Fibroblast of the conjunctiva (primary cell): ENCODE results near the gene ARHGEF7.

Experiments used
- DNase-seq: peaks from one replicate; pipeline ENCODE4 v3.0.0-alpha.2; 2010; ENCODE audit warnings: low read depth

The ARHGEF7 gene

DNA sequence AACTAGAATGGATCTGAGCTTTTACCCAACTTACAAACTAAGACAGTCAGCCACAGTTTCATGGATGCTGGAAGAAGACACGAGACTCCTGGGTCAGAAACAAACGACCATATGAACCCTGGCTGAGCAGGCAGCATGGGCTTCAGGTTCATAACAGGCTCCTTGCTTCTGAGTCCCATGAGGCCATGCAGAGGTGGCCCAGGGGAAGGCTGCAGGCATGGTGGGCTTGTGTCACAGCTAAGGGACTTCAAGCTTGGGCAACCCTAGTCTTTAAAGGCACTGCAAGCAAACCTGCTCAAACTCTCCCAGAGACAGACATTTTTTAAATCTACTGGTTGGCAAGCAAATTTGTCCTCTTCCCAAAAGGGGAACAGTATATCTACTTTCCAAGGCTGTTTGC is 5.1 kb upstream of the ARHGEF7 start:
- no peak for DNase-seq

DNA sequence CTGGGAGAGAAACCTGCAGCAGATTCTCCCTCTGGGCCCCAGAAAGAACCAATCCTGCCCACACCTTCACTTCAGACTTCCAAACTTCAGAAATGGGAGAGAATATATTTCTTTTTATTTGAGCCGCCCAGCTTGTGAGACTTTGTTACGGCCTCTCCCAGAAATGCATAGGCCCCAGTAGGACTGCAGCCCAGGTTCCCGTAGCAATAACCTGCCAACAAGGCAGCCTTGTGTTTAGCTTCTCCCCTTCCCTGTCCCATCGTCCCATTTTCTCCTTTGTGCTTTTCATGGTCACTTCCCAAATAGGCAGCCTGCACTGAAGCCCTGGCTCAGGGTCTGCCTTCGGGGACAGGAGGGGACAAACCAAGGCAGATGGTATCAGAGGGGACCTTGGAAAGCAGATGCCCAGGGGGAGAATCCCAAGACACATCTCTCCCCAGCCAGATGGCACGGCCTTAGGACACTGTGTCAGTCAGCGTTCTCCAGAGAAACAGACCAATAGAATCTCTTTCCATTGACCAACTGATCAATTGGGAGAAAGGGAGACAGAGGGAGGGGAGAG is 3.7 kb upstream of the ARHGEF7 start:
- DNase-seq, result no peak

DNA sequence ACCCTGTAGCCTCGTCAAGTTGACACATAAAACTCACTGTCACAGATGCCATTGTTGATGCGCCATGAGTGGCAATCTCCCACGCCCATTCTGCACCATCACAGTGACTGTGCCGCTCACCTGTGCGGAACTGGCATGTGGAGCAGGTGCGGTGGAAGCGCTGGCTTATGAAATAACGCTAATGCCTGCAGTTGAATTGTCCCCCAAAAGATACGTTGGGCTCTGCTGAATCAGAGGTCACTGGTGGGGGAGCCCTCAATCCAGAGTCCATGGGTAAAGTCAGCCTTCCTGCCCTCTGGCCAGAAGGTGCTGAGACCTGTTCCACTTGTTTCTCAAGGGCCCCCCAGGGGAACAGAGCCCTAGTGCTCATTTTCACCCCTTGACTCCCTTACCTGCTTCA is 2.9 kb upstream of the ARHGEF7 start:
- no peak for DNase-seq

DNA sequence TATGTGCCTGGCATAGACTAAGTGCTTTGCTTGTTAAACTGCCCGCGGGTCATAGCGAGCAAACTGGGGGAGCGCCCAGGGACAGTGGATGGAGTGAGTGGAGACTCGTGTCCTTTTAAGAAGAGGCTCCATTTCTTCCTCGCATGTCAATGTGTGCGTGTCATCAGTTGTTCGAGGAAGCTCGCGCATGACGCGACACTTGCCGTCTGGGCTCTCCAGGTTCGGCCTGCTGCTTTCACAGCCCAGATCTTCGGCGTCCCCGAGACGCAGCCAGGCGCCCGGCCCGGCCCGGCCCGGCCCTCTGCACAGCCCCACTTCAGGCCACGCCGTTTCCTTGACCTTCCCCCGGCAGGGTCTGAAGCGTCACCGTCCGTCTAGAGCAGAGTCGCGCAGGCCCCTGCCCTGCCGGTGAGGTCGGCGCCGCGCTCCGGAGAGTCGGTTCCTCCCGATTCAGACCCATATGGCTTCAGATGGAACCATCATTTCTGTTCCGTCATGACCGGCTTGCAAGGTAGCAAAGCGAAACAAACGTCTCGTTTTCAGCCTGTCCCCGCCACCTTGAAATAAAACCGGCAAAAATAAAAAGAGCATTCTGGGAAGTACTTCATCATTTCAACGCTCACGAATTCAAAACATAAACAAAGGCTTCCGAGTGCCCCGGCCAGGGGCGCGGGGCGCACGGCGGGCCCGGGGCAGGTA is 599 bp upstream of the ARHGEF7 start:
- no peak for DNase-seq

DNA sequence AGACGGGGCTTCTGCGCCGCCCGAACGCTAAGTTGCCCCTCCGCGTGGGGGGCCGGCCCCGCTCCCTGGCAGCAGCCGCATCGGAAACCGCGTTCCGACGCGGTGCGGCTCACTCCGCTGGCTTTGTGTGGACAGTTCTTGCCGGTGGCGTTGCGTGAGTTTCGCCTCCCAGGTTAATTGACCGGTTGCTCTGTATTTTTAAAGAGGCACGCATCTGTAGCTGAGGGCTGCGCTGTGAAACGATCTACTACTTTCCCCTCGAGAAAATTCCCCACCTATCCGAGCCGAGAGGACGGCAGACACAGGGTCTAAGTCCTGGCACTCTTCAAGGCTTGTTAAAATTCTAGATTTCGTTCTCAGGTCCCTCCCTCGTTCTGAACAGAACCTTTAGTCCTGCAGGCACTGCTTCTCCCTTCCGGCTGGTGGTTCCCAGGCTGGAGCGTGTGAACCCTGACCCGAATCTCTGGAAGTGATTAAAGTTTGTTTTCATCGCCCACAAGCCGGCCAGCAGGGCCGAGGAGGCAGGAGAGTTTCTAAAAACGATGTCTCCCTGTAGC is 933 bp downstream of the ARHGEF7 start:
- peak; percentile 76 for DNase-seq

DNA sequence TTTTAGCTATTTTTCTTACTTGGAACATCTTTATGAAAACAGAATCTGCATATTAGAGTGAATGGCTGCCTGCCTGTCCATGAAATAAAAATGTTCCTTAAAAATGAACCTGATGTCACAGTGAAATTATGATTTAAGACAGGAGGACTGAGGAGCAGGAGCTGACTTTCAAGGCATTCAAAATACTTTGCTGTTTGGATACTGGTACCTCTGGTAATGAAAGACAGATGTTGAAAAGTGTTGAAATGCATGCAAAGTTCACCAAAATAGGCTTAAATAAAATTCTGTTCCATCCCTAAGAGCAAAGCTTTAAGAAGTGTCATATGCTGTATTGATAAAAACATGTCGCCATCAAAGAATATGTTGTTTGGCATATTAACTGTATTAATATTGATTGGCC is 1.7 kb downstream of the ARHGEF7 start:
- peak; percentile 53 for DNase-seq

DNA sequence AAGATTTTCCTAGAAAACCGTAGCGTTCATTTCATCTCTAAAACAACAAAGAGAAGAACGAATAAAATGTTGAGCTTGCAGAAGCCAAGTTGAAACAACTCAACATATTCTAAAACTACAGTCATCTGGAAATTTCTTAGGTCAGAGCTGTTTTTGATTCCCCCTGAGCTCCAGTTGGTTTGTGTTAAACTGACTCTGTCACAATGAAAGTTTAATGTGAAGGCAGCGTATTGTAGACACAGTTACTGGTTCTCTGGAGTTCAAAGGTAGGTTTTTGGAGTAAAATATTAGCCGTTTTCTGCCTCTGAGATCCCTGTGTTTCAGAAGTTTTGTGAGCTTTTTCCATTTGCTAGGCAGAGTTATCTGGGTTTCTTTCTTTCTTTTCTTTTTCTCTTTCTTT is 2.2 kb downstream of the ARHGEF7 start:
- DNase-seq, result peak; percentile 50

DNA sequence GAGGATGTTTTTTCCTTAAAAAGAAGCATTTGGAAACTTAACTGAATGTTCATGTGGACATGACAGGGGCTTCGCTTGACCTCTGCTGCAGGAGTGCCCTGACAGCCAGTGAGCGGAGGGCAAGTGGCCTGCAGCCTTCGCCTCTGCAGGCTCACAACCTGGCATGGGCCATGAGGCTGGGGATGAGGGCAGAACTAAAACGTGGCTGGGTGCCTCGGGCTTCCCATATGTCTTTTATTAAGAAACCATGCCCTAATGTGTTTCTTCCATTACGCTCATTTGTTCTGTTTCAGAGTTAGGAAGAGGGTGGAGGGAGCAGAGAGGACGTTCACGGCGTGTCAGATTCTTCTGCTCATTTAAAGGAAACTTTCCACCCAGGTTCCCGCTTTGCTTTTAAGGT is 2.9 kb downstream of the ARHGEF7 start:
- DNase-seq, result peak; percentile 47

DNA sequence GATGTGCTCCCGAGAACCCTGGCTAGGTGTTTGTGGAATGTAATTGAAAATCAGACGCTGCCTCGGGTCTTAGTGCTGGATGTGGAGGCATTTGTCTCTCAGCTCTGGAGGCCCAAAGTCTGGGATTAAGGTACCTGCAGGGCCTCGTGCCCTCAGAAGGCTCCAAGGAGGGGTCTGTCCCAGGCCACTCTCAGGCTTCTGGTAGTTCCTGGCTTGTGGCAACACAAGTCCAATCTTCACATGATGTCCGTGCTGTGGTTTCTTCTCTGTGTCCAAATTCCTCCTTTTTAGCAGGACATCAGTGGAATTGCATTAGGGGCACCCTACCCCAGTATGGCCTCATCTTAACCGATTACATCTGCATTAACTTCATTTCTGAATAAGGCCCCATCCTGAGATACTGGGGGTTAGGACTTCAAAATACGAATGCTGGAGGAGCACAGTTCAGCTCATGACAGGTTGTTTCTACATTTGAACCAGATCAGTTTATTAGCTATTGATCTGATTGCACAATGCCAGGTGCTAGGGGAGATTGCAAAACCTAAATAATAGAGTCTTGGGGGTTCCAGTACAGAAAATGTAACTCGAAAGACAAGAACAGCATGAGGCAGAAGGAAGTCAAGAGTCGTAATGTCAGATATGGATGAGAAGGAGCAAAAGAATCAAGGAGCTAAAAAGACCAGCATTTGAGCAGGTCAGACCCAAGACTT is 3.9 kb downstream of the ARHGEF7 start:
- no peak for DNase-seq

DNA sequence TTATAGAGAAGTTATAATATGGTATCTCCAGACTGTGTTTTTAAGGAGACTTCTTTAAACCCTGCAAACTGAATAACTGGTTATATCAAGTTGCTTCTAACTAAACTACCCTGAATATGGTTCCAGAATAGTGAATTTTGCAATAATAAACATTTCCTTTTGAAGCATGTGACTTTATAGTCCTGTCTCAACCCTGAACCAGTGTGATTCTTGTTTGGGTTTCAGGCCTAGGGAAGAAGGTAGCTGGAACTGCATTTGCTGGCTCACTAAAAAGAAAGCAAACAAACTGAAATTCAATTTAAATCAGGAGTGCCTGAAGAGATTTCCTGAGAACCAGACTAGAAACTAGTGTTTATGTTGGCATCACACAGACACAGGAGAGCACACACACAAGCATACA is 4.9 kb downstream of the ARHGEF7 start:
- no peak for DNase-seq

DNA sequence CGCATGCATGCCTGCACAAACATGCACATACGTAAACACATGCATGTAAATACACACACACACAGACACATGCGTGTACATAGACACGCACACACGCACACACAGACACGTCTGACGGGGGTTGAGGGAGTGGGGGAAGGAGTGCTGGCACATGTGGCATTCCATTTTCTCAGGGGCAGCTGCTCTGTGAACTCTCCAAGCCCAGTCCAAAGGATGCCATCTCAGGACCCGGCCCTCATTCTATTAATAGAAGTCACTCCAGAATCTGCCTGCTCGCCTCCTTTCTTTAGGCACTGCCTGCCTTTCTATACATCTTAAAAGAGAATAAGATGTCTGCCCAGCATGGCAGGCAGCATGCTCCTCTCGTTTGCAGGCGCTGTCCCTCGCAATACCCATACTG is 5.3 kb downstream of the ARHGEF7 start:
- no peak for DNase-seq

DNA sequence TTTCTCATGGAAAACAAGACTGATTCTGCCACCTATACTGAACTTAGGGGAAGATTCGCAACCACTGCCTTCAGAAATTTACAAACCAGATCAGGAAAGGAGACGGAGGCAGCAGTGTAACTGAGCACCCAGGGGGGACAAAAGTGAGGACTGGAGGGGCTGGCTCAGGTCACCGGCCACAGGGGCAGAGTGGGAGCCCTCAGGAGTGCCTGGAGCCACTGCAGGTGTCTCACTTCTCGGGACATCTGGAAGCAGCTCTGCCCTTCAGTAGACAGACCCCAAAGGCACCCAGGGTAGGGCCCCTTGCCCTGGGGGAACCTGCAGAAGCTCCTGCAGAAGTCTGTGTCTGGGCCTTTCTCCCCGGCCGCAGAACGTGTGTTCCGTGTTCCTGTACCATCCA is 5.8 kb downstream of the ARHGEF7 start:
- DNase-seq, result no peak

DNA sequence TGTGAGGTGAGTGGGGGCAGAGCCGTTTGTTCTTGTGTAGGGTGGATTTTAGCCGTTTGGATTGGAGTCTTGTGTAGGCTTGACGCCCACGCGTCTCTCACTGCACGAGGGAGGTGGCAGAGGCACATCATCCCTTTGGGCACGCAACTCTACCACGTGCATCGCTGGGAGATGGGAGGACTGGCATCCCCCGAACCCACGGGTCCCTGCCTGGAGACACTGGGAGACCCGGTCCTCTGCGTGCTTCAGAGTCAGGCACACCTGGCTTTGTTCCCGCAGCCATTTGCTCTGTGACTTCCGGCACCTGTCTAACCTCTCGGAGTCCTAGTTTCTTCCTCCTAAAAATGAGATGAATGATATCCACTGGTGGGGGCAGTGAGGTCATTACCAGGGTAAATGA is 6.4 kb downstream of the ARHGEF7 start:
- DNase-seq, result no peak

DNA sequence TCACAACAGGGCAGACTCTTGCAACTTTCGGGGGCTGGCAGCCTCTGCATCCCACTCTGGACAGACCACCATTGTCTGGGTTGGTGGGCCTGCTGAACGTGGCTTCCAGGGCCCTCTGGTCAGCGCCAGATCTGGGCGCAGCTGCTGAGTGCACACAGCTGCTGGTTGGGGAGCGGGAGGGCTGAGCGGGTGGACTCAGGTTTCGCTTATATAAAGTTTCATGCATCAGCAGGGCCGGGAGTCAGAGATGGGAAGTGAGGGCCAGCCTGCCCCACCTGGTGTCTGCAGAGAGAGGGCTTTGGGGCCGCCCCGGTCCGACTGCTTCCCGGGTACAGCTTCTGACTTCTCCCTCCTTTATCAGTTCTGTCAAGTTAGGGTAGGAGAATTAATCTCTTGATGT is 6.9 kb downstream of the ARHGEF7 start:
- no peak for DNase-seq

DNA sequence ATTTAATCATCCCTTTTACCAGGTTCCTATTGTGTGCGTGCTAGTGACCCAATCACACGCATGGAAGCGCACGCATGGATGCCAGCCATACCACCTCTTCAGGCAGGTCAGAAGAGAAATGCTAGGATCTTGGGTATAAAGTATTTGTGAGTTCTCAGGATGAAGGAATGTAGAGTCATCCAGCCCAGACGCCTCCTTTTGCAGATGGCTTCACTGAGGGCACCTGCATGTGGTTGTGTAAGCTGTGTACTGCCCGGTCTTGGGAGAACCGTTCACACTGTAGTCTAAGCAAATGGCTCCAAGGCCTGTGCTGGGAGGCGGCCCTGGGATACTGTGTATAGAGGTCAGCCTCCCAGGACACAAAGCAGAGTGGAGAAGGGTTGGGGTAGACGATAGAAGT is 7.5 kb downstream of the ARHGEF7 start:
- DNase-seq, result no peak

DNA sequence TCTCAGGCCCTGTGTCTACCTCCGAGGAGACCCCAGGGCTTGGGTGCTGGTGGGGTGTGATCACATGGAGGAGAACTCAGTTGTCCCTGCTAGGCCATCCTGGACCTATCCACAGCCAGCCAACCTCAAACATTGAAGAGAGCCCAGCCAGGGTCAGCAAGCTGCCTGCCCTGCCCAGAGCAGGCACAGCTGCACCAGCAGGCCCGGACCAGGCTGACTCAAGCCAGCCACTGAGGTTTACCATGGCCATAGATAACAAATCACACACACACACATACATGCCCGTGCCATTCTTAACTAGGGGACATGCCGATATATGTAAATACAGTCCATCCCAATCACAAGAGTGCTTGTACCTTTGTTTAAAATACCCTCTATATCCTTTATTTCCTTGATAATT is 8.1 kb downstream of the ARHGEF7 start:
- no peak for DNase-seq

DNA sequence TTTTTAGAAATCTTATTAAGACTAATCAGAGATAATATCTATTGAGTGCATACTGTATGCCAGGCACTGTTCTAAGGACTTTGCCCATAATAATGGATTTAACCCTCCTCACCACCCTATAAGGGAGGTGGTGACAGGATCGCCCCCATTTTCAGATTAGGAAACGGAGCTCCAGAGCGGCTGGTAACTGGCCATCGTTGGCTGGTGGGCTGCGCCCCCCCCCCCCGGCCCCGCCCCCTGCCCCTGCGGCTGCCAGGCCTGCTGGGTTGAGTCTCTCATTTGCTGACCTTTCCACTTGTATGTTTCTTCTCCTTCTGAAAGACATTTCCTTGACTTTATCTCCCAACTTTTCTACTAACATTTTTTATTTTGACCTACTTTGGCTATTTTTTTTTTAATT is 8.5 kb downstream of the ARHGEF7 start:
- DNase-seq, result no peak

DNA sequence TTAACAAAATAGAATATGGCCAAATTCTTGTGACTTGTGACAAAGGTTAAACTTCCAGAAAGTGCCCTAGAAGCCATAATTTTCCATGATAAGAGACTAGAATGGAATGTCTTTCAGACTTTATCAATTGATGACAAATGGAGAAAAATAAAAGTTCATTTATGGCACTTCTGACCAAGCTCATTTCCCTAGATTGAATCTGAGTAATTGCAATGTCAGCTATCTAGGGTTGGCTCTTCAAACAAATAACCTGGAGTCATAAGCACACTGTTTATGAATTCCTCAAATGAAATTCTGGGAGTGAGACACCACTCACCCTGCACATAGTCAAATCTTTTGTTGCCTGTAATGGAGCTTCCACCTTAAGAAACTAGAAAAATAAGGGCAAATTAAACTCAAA is 11.4 kb downstream of the ARHGEF7 start:
- no peak for DNase-seq

DNA sequence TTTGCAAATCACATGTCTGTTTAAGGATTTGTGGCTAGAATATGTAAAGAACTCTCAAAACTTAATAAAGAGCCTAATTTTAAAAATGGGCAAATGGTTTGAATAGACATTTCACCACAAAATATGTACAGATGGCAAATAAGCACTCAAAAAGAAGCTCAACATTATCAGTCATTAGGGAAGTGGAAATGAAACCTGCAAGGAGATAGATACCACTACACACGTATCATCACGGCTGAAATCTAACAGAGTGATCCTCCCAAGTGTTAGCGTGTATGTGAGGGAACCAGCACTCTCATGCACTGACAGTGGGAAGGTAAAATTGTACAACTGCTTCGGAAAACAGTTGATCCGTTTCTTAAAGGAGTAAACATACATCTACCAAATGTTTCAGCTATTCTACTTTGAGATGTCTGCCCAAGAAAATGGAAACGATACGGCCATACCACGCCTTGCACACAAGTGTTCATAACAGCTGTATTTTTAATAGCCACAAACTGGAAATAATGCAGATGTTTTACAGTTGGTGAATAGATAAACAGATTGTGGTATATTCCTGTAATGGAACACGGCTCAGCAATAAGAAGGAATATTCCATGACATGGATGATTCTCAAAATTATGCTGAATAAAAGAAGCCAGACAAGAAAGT is 14.5 kb downstream of the ARHGEF7 start:
- DNase-seq, result no peak

DNA sequence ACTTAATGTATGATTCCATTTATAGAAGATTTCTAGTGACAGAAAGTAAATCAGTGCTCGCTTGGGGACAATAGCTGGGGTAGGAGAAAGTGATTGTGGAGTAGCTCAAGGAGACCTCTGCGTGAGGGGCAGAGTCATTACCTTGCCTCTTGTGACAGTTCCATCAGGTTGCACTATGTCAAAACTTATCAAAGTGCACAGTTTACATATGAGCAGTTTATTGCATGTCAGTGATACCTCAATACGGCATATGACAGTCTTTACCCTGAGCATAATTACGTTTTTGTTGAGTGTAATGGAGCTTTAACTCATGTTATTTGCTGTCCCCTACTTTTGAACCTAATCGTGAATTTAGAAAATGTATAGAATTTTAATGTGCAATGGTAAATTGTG is 15.0 kb downstream of the ARHGEF7 start:
- DNase-seq, result no peak

DNA sequence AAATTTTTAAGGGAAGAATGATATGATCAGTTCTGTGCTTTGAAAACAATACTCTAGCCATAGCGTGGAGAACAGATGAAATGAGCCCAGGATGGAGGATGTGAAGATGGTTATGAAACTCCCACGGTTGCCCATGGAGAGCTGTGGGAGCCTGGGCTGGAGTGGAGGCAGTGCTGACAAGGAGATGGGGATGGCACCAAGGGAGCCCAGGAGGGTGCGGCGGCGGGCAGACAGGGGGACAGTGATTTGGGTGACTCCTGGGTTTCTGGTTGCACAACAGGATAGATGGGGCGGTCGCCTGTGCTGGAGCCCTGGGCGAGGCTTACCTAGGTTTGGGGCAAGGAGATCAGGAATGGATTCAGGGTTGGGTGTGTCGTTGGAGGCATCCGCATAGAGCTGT is 15.9 kb downstream of the ARHGEF7 start:
- no peak for DNase-seq

DNA sequence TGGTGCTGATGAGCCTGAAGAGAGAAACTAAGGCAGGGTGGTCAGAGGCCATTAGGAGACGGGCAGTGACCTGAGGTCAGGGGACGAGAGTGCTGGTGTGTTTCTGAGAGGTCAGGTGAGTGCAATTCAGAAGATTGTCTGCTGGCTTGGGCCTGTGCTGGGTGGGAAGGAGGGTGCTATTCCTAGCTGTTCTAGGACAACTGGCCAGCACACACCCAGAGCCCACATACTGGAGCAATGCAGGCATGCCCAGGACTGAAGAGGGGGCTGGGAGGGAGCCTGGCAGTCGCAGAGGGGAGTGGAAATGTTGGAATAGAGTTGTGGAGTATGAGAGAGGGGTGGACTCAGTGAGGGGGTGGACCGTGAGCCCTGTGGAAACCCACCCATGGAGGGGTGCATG is 16.5 kb downstream of the ARHGEF7 start:
- DNase-seq, result no peak

DNA sequence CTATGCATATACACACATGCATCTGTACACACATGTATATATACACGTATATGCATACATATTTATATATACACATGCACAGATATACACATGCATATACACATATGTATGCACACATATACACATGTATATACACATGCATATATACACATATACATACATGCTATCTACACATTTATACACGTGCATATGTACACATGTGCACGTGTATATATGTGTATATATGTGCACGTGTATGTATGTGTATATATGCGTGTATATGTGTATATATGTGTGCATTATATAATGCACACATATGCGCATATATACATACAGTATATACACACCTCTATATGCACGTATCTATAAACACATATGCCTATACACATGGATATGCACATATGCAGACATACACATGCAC is 17.8 kb downstream of the ARHGEF7 start:
- DNase-seq, result no peak
